ENCODE measurements around the gene CAPN3.
"Not testable (repeated sequence)": the region's sequence is repeated elsewhere in the genome, so short reads cannot be mapped to it uniquely, and the experiment has no call there.

CAPN3 gene

GRCh38 chr15:42359249-42359648 is at the start of gene CAPN3:
Gene CAPN3 (plus strand): TSS chr15:42359501. CDS start chr15:42359806, 305 bp downstream.
- DNase-seq (ENCODE audit: low read depth): no peak

DNA sequence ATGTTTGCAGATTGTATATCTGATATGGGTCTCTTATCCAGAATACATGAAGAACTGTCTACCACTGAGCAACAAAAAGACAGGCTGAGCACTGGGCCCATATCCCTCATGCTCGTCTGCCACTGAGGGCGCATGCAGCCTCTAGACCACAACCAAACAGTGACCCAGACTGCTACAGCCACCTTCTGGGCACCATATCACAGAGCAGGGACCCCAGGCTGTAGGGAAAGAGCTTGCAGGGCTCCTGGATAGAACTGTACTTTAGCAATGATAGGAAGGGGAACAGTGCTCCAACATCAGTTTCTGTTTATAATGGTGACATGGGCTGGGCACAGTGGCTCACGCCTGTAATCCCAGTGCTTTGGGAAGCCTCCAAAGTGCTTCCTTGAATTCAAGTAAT is 45.8 kb upstream of the CAPN3 start:
- no peak for DNase-seq (ENCODE audit: low read depth)

DNA sequence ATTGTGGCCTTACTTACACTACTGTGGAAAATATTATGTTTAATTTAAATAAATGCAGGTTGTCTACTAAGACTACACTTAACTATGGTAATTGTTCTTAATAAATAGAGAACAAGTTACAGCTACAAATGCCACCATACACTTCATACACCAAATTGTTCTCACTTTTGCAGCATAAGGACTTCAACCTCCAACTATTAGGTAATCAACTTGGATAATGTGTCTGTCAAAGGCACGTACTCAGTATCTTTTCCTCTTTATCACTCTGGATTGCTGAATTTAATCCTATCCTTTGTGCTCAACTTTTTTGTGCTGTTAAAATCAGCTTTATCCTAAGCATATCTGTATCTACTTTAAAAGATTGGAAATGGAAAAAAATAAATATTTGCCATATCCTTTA is 44.5 kb upstream of the CAPN3 start:
- no peak for DNase-seq (ENCODE audit: low read depth)

- DNase-seq (ENCODE audit: low read depth): no peak
Observed at GRCh38 chr15:42315521-42315920, 43.8 kb upstream of the CAPN3 start.

DNA sequence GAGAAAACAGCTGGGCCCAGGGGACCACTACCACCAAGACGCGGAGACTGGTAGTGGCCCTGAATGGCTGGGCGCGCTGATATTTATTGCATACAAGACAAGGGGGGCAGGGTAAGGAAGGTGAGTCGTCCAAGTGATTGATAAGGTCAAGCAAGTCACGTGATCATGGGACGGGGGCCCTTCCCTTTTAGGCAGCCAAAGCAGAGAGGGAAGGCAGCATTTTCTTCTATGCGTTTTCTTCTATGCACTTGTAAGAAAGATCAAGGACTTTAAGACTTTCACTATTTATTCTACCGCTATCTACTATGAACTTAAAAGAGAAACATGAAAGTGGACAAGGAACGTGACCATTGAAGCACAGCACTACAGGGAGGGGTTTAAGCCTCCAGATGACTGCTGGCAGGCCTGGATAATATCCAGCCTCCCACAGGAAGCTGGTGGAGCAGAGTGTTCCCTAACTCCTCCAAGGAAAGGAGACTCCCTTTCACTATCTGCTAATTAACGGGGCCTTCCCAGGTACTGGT is 43.0 kb upstream of the CAPN3 start:
- DNase-seq (ENCODE audit: low read depth): not testable (repeated sequence)

DNA sequence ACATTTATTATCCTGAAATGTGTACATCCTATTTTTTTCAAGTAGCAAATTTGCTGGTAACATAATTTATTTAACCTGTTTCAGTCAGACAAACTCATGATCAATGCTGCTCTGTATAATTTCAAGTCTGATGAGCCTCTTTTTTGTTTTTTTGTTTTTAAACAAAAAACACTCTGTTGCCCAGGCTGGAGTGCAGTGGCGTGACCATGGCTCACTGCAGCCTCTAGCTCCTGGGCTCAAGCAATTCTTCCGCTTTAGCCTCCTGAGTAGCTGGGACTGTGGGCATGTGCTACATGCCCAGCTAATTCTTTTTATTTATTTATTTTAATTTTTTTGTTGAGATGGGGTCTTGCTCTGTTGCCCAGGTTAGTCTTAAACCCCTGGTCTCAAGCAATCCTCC is 40.1 kb upstream of the CAPN3 start:
- no peak for DNase-seq (ENCODE audit: low read depth)

- DNase-seq (ENCODE audit: low read depth): no peak
Observed at GRCh38 chr15:42324308-42324707, 35.0 kb upstream of the CAPN3 start.

GRCh38 chr15:42329161-42329560 is 30.1 kb upstream of the CAPN3 start:
- no peak for DNase-seq (ENCODE audit: low read depth)

- no peak for DNase-seq (ENCODE audit: low read depth)
Observed at GRCh38 chr15:42329992-42330391, 29.3 kb upstream of the CAPN3 start.

- DNase-seq (ENCODE audit: low read depth): no peak
Observed at GRCh38 chr15:42331235-42331634, 28.1 kb upstream of the CAPN3 start.

DNA sequence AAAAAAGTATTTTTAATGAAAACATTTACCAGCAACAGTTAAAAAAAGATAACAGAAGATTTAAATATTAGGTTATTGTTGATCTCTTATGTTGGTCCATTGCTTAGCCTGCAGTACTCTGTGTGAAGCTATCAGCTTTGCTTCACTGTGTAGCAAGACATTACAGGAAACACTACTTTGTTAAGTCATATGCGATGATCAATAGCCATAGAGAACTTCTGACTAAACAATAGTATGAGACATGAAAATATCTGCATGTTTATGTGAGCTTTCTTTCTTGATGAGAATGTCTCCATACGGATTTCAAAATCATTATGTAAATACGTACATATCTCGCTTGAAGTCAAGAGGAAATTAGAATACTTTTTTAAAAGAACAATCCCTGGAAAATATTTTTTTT is 27.0 kb upstream of the CAPN3 start:
- DNase-seq (ENCODE audit: low read depth): no peak

DNA sequence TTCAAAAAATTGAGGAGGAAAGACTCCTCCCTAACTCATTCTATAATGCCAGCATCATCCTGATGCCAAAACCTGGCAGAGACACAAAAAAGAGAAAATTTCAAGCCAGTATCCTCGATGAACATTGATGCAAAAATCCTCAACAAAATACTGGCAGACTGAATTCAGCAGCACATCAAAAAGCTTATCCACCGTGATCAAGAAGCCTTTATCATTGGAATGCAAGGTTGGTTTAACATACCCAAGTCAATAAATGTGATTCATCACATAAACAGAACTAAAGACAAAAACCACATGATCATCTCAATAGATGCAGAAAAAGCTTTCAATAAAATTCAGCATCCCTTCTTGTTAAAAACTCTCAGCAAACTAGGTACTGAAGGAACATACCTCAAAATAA is 24.2 kb upstream of the CAPN3 start:
- DNase-seq (ENCODE audit: low read depth): no peak

DNA sequence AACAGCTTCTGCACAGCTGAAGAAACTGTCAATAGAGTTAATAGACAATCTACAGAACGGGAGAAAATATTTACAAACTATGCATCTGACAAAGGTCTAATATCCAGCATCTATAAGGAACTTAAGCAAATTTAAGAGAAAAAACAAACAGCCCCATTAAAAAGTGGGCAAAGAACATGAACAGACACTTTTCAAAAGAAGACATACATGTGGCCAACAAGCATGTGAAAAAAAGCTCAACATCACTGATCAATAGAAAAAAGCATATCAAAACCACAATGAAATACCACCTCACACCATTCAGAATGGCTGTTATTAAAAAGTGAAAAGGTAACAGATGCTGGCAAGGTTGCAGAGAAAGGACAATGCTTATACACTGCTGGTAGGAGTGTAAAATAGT is 22.7 kb upstream of the CAPN3 start:
- DNase-seq (ENCODE audit: low read depth): not testable (repeated sequence)

- not testable (repeated sequence) for DNase-seq (ENCODE audit: low read depth)
Observed at GRCh38 chr15:42337104-42337503, 22.2 kb upstream of the CAPN3 start.

GRCh38 chr15:42338500-42338899 is 20.8 kb upstream of the CAPN3 start:
- no peak for DNase-seq (ENCODE audit: low read depth)

DNA sequence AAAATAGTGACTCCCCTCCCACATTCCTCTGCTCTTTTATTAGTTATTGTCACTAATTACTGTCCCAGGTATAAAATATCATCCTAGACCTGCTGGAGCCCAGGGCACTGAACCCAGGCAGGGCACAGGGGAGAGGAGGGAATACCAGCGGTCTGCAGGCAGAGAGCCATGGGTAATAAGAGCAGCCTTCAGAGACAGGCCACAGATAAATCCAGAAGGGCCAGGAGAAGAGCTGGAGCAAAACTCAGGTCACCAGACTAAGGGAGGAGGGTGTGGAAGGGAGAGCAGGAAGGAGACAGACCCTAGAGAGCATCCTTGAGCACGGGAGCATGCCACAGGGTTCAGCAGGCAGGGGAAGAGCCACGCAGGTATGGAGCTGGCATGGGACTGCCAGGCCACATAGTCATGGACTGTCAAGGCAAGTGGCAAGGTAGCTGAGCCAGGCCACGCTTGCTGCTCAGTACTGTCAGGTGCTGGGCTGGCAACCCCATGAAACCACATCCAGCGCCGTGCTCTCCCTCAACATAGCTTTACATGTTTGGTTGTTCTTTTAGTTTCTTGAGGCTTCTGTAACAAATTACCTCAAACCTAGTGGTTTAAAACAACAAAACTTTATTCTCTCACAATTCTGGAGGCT is 15.6 kb upstream of the CAPN3 start:
- DNase-seq (ENCODE audit: low read depth): no peak

DNA sequence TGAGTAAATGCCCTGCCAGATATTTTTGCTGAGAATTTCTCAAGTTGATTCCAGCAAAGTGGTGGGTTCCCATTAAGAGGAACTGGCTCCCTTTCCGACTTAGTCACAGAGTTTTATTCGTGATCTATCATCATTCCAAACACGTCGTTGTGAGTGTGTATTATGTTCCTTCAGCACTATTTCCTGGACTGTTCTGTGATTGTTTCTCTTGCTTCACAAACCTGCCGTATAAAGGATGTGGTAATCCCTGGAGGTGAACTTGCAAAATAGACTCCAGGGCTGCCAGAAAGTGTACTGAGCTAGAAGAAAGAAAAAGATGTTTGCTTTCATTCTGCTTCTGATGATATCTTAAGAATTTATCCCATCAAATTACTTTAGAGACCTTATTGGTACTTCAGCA is 14.5 kb upstream of the CAPN3 start:
- DNase-seq (ENCODE audit: low read depth): no peak

DNA sequence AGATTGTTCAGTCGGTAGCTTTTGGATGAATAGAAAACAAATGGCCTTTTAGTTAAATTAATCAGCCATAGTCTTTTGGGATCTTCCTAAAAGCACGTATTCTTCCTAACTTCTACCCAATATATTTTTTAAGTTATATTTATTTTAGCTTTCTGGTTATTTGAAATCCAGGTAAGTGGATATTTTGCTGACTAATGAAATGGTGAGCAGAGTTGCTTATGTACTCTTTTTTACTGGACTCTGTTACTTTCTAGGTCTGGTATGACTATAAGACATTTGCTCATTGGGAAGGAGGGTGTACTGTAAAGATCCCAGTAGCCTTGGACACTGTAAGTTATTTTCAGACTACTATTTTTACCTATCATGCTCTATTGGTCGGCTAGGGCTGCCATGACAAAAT is 13.8 kb upstream of the CAPN3 start:
- no peak for DNase-seq (ENCODE audit: low read depth)

DNA sequence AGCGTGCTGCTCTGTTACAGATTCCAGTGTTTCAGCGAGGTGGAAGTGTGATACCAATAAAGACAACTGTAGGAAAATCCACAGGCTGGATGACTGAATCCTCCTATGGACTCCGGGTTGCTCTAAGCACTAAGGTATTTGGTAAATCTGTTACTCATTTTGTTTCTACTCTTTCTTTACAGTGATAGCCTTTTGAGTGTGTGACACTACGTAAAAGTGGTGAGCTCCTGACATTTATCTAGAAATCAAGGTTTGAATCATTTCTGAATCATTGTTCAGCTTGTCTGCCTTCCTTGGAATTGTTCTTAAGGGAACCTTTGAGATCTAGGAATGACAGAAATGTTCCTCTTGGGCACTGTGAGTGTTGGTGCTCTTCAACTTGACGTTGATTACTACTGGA is 11.2 kb upstream of the CAPN3 start:
- DNase-seq (ENCODE audit: low read depth): no peak

DNA sequence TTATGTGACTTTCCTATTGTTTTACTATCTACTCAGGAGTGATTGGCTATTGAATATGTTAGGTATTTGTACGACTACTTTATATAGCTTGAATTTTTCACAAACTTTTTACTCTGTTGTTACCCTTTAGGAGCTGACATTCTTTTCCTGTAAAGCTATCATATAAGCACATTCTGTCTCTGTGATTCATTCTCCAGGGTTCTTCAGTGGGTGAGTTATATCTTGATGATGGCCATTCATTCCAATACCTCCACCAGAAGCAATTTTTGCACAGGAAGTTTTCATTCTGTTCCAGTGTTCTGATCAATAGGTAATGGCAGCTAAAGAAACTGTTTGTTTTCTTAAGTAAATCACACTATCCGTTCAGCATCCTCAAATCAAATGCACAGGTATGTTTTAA is 10.1 kb upstream of the CAPN3 start:
- DNase-seq (ENCODE audit: low read depth): no peak

- DNase-seq (ENCODE audit: low read depth): no peak
Observed at GRCh38 chr15:42352401-42352800, 6.9 kb upstream of the CAPN3 start.

DNA sequence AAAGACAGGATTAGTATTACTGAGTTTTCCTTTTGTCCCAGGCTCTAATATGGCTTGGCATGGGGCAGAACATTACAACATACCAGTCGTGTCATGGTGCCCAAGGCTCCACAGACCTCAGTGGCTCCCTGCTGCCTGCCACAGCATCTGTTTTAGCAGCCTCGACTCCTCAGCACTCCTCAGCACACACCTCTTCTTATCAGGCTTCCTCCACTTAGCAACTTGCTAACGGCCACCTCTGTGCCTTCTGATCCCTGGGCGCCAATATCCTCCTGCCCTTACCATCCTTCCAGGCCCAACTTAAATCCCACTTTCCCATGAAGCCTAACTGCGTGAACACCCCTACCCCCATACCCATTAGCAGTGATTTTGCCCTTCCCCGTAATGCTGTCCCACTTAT is 6.2 kb upstream of the CAPN3 start:
- no peak for DNase-seq (ENCODE audit: low read depth)

DNA sequence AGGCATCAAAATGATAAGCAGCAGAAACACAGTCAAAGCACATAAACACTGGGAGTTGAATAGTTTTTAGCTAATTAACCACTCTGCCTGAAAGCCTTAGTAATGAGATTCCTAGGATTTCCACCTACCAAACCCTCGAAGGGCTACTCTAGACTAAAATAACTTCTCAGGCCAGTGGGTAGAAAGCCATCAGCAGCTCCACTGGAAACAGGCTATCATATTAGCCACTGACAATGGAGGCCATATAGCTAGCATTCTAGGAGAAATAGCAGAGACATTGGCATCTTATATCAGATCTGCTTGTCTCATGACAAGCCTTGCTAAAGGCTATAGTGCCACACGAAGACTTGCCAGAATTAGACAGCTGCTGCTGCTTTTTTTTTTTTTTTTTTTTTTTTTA is 4.5 kb upstream of the CAPN3 start:
- no peak for DNase-seq (ENCODE audit: low read depth)

DNA sequence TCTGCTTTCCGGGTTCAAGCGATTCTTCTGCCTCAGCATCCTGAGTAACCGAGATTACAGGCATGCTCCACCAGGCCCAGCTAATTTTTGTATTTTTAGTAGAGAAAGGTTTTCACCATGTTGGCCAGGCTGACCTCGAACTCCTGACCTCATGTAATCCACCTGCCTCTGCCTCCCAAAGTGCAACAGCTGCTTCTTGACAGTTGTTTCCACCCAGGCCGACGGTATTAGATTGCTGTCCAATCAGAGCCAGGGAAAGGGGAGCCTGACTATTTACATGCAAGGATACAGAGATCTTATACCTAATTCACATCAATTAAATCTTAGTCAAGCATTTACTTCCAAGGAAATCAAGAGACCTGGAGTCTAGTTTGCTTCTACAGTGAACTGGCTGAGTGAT is 4.0 kb upstream of the CAPN3 start:
- no peak for DNase-seq (ENCODE audit: low read depth)

Data from HS-27A (cell line).